NCI-H1436 (cell line): ENCODE results near the gene CDH23.

Experiments
- DNase-seq: peaks from one replicate; lab custom pipeline; 2025; lab: John Stamatoyannopoulos, UW

The CDH23 gene

GRCh38 chr10:71708897-71709882, 312.5 kb downstream of the CDH23 start:
- no peak for DNase-seq

DNA sequence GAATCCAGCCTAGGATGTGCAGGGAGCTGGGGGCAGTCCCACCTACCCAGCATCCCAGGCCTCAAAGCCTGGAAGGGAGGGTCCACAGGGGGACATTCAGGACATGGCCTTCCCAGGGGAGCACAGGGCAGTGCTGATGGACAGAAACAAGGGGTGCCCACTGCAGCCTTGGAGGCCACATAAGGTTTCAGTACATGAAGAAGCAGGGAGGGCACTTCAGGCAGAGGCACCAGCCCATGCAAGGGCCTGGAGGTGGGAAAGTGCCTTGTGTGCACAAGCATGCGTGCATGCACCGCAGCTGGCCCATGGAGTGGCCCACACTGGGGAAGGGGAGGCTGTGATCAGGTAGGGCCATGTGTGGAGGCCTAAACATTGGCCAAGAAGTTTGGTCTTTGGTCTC, 313.8 kb downstream of the CDH23 start:
- no peak for DNase-seq

GRCh38 chr10:71711052-71711623, 314.4 kb downstream of the CDH23 start:
- DNase-seq, result no peak

GRCh38 chr10:71712170-71712569, 315.4 kb downstream of the CDH23 start:
- DNase-seq, result no peak

GRCh38 chr10:71712572-71713134, 315.9 kb downstream of the CDH23 start:
- no peak for DNase-seq

DNA sequence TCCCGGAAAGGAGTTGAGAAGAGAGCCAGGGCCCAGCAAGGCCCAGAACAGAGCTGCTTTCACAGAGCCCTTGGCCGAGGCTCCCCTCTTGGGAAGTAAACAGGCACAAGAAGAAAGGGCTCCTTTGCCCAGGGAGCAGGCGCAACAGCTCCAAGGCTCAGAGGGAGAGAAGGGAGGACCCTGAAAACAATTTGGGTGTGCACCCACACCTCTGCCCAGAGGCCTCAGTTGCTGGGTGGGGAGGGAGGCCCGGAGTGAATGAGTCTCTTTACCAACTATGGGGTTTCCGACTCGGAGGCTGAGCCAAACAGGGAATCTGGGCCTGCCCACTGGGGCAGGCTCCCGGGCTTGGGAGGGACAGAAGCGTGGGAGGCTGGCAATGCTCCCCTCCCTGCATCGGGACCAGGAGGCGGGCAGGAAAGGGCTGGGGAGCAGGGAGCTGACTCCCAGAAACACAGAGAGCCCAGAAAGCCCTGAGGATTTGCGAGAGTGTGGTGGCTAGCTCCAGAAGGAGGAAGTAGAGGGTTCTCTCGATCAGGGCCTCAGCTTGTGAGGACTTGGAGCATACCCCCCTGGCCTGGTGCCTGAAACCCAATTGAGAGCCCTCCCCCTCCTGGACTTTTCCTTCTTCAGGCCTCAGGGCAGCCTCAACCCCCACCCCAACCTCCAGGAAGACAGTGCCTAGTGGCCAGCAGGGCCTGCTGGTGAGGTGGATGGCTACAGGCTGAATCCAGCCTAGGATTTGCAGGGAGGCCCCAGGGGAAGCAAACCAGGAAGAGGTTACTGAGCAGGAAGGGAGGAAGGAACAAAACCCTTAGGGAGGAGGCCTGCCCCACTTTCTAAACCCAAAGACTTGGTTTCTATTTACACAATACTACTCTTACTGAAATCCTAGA, 316.7 kb downstream of the CDH23 start:
- DNase-seq, result no peak

GRCh38 chr10:71714031-71714410, 317.3 kb downstream of the CDH23 start:
- DNase-seq, result no peak

DNA sequence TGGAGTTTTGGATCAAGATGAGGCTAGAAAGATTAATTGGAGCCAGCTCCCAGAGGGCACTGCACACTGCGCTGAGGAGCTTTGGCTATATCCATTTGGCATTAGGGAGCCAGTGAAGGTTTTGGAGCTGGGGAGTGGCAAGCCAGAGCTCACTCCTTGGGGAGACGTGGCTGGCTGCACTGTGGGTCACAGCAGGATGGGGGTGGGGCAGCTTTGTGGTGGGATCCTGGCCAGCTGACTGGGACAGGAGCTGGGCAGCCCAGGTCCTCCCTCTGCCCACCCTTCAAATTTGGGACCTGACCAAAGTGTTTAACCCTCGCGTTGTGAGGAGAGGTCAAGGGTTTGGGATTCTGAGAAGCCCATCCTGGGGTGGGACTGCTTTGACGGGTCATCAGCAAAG, 317.9 kb downstream of the CDH23 start:
- DNase-seq, result no peak

GRCh38 chr10:71715026-71715425, 318.3 kb downstream of the CDH23 start:
- no peak for DNase-seq

DNA sequence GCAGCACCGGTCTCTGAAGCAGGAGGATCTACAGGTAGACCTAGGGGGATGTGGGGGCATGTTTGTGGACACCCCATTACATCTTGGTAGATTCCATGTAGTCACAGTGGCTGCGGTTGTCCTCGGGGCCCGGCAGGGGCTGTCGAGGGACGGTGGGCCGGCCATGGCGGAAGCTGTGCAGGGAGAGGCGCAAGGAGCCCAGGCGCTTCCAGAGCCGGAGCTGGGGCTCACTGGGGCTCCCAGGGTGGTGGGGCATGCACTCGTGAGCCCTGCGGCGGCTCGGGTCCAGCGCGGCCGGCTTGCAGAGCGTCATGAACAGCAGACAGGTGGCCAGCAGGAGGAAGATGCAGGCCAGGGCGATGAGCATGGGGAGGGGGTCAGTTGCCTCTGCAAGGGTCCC, 319.1 kb downstream of the CDH23 start:
- DNase-seq, result no peak

- DNase-seq, result no peak
Measured at GRCh38 chr10:71716426-71716825, 319.7 kb downstream of the CDH23 start.

GRCh38 chr10:71717056-71717455, 320.3 kb downstream of the CDH23 start:
- no peak for DNase-seq

GRCh38 chr10:71717551-71717951, 320.8 kb downstream of the CDH23 start:
- DNase-seq, result no peak

GRCh38 chr10:71718165-71718698, 321.5 kb downstream of the CDH23 start:
- no peak for DNase-seq

- no peak for DNase-seq
Measured at GRCh38 chr10:71719042-71719441, 322.3 kb downstream of the CDH23 start.

DNA sequence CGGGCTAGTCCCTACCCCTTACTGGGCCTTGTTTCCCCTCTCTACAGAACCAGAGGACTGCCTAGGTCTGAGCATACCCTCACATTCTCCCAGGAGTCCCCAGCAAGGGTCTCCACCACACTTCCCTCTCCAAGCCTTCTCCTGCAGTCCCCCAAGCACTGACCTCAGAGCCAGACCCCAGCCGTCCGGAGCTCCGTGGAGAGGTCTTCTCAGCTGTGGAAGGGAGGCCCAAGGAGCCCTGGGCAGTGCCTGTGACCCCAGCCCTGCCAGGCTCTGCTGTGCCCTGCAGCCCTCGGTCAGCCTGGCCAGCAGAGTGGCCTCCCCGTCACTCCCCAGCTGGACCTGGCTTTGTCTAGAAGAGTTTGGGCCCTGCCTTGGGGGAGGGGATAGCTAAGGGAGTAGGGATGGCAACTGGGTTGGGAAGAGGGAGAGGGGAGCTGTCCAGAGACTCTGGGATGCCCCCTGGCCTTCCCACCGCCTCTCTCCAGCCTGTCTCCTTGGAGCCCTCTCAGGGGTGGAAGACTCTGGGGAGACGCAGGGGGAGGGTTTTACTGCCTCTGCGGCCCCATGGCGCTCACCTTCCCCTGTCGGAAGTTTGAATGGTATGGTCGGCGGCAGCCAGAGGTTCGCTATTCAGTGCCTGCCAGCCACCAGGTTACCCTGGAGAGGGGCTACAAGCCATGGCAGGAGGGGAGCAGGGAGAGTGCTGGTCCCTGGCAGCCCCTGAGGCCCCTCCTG, 322.9 kb downstream of the CDH23 start, which contains the start of gene C10orf105:
Gene C10orf105 (minus strand): TSS at position 315 of the 738 bp plus-strand sequence. CDS start 3,441 bp downstream, outside the sequence.
- DNase-seq, result no peak

DNA sequence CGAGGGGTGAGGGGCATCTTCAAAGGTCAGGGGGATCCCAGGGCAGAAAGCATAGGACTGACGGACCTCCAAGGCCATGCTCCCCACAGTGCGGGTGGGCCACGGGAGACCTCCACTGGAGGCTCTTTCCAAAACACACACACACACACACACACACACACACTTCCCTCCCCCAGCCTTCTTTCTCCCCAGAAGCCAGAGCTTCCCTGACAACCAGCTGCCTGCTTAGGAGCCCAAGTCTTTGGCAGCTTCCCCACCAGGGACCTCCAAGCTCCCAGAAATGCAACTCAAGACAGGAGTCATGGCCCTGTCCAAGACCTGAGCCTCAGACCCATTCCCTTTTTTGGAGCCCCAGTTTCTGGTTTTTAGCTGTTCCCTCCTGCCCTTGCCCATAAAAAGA, 323.6 kb downstream of the CDH23 start:
- DNase-seq, result no peak

DNA sequence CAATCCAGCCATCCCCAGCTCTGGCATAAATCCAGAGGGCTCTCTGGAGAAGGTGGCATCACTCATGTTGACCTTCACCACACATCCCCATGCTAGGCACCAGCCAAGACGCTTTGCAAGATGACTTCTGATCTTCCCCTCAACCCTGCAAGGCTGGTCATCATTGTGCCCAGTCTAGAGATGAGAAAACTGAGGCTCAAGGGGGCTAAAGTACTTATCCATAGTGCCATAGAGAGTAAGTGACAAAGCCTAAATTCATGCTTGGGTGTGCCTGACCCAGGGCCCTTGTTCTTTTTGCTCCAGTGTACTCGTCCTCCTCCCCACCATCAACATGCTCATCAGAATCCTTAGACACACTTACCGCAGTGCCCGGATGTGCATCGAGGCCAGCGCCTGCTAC, 324.6 kb downstream of the CDH23 start:
- DNase-seq, result no peak

- no peak for DNase-seq
Measured at GRCh38 chr10:71722849-71723248, 326.1 kb downstream of the CDH23 start.

- no peak for DNase-seq
Measured at GRCh38 chr10:71723311-71723710, 326.6 kb downstream of the CDH23 start.

- DNase-seq, result no peak
Measured at GRCh38 chr10:71724539-71724938, 327.8 kb downstream of the CDH23 start.
